HPDE6-E6E7 (cell line): ENCODE measurements around the gene CLNK.

Experiments used
- DNase-seq: peaks from one replicate; pipeline ENCODE4 v3.0.0; 2011; ENCODE audit warnings: missing footprints; ENCODE audit errors: extremely low spot score

Gene CLNK, protein sequence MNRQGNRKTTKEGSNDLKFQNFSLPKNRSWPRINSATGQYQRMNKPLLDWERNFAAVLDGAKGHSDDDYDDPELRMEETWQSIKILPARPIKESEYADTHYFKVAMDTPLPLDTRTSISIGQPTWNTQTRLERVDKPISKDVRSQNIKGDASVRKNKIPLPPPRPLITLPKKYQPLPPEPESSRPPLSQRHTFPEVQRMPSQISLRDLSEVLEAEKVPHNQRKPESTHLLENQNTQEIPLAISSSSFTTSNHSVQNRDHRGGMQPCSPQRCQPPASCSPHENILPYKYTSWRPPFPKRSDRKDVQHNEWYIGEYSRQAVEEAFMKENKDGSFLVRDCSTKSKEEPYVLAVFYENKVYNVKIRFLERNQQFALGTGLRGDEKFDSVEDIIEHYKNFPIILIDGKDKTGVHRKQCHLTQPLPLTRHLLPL

GRCh38 chr4:10684631-10685030 is at the start of gene CLNK:
Gene CLNK (minus strand): TSS chr4:10684768. CDS start chr4:10667869, 16,899 bp downstream.
- no peak for DNase-seq

DNA sequence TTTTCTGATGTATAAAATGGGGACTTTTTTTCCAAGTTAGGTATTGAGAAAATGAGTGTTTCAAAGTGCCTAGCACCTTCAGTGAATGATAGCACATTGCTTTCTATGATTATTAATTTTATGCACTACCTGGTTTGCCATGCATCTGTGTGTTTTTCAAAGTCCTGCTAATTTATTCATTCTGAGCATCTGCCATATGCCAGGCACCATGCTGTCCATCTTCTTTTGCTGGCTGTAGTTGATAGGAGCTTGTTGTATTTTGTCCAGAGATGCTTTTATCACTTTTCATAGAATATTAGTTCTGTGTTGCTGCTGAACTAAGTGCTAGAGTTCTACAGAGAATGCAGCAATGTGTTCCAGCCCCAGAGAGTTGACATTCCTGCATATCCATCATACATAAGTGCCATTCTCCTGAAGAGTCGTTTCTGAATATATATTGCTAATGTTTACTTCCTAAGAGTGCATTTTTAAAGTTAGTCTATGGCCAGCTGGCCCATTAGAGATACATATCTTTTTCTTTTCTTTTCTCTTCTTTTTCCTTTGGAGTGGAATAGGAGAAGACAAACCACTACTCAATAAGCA is 49.0 kb upstream of the CLNK start:
- no peak for DNase-seq

GRCh38 chr4:10732914-10733415 is 48.4 kb upstream of the CLNK start:
- no peak for DNase-seq

GRCh38 chr4:10732235-10732913 is 47.8 kb upstream of the CLNK start:
- DNase-seq, result no peak

DNA sequence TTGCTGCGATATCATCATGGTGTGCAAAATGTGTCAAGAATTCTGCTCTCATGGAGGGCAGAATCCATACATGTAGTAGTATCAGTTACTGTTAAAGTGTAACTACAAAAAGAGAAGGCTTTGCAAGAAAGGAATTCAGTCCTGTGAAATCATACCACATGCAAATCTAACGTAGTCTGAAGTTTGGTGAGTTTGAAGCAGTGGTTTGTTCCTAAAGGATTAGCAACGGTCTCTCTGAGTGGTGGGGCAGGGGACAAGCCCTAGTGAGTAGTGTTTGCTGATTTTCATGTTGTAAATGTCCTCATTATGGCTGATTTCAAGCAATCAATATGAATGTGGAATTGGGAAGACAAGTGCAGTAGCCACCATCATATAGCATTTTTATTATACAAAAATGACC is 47.1 kb upstream of the CLNK start:
- DNase-seq, result no peak

DNA sequence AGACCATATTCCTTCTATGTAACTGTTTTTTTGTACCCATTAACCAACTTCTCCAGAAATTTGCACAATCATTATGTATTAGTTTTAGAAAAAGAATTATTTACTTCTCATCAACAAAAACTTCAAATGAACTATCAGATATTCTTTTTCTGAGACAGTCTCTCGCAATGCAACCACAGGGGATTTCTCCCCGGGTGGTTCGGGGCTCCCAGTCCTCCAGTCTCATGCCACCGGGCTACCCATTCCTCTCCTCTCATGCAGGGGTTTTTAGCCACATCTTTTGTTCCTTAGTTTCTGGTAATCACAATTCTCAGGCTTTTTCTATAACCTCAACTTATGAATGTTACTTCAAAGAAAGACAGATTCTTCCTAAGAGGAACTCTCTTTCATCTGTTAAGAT is 46.6 kb upstream of the CLNK start:
- no peak for DNase-seq

- no peak for DNase-seq
Observed at GRCh38 chr4:10730590-10730989, 46.0 kb upstream of the CLNK start.

DNA sequence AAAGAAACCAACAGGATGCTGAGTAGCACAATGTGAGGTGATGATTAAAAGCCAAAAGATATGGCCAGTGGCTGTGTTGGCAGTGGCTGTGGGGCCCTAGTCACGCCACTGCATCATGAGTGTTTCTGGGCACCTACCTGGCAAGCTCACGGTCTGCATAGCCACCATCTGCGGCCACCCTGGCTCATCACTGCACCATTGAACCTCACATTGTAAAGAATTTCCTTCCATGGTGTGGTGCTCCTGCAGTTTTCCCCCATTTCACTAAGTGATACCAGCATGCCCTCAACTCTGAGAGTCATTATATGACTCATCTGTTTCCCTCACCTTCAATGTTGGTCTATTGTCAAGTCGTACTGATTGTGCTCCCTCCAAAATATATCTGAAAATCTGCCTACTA is 45.5 kb upstream of the CLNK start:
- no peak for DNase-seq

GRCh38 chr4:10729366-10729765 is 44.8 kb upstream of the CLNK start:
- no peak for DNase-seq

GRCh38 chr4:10728016-10728415 is 43.4 kb upstream of the CLNK start:
- DNase-seq, result no peak

GRCh38 chr4:10727140-10727880 is 42.7 kb upstream of the CLNK start:
- no peak for DNase-seq

- no peak for DNase-seq
Observed at GRCh38 chr4:10722957-10723356, 38.4 kb upstream of the CLNK start.

GRCh38 chr4:10721616-10722015 is 37.0 kb upstream of the CLNK start:
- DNase-seq, result no peak

DNA sequence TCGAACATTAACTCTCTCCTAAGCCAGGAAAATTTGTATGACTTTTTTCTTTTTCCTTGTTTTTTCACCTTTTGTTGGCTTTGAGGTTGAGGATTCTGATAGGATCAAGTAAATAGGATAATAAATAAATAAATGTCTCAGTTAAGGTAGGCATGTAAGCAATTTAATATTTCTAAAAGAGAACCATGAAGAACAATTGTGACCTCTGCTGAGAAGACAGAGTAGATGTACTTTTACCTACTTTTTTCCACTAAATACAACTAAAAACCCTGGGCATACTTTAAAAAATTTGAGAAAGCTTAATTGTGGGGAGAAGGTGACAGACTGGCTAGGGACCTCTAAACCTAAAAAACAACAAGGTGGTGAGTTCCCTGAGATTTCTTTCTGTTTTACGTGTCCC is 31.6 kb upstream of the CLNK start:
- DNase-seq, result no peak

- no peak for DNase-seq
Observed at GRCh38 chr4:10715696-10716095, 31.1 kb upstream of the CLNK start.

GRCh38 chr4:10715135-10715534 is 30.6 kb upstream of the CLNK start:
- DNase-seq, result no peak

DNA sequence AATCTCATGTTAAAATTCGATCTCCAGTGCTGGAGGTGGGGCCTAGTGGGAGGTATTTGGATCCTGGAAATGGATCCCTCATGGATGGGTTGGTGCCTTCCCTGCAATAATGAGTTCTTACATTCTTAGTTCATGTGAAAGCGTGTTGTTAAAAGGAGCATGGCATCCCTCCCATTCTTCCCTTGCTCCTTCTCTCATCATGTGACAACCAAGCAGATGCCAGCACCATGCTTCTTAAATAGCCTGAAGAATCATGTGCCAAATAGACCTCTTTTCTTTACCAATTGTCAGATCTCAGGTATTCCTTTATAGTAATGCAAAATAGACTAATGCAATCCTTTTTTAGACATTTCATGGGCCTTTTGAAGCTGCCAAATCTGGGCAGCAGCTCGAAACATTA is 29.0 kb upstream of the CLNK start:
- DNase-seq, result no peak

- DNase-seq, result no peak
Observed at GRCh38 chr4:10706236-10706635, 21.7 kb upstream of the CLNK start.

GRCh38 chr4:10704430-10704810 is 19.9 kb upstream of the CLNK start:
- no peak for DNase-seq

- DNase-seq, result no peak
Observed at GRCh38 chr4:10703766-10704429, 19.3 kb upstream of the CLNK start.

DNA sequence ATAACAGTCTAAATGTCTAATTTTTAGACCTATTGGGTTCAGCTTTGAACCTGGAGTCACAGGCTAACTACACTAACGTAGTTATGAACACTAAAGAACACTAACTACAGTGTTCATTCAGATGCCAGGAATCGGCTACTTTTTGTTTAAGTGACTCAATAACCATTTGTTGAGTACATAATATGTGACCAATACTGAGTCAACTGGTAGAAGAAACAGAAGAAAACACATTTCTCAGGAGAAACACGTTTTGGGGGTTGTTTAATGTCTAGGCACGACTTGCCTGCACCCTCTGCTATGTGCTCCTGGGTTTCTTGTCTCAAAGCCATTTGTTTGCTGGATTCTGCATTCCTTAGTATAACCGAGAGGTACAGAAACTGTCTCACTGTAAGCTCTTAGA is 18.6 kb upstream of the CLNK start:
- DNase-seq, result no peak
